Coronary artery (tissue), 2 donors: ENCODE data around the gene NECAB3.

Experiments used
- DNase-seq: peaks from one replicate; pipeline ENCODE4 v3.0.0-alpha.2; 2017; ENCODE audit warnings: low spot score
- H3K27ac ChIP-seq, 2 donors: fragments of 200-600 bp; sonication (generic); one replicate each; pipeline ENCODE4 v1.5.1; 2016 to 2019
- H3K4me3 ChIP-seq: fragments of 200-600 bp; sonication (generic); 2 replicates; pipeline ENCODE4 v1.5.1; 2016; ENCODE audit warnings: mild to moderate bottlenecking, moderate library complexity
- CTCF ChIP-seq: fragments of 200-600 bp; sonication (generic); IDR thresholded peaks from one replicate; pipeline ENCODE4 v1.5.1; 2019; ENCODE audit warnings: antibody characterized with exemption

NECAB3 gene

GRCh38 chr20:33656783-33657703 lies 17.2 kb downstream of the NECAB3 start:
- no peak overlapping the region for H3K4me3 ChIP-seq
- no peak overlapping the region for H3K27ac ChIP-seq
- TF ChIP-seq CTCF: no peak
- peak; percentile 74 for DNase-seq

- DNase-seq: no peak
- TF ChIP-seq CTCF: no peak
- Histone ChIP-seq H3K4me3 (no peak overlapping the region), H3K27ac (no peak overlapping the region)
Measured at GRCh38 chr20:33656010-33656782, 18.0 kb downstream of the NECAB3 start.

GRCh38 chr20:33655164-33655563 lies 19.1 kb downstream of the NECAB3 start:
- Histone ChIP-seq H3K4me3 (no peak overlapping the region), H3K27ac (no peak overlapping the region)
- no peak for DNase-seq
- no peak for TF ChIP-seq CTCF

- no peak overlapping the region for H3K4me3 ChIP-seq
- no peak for DNase-seq
- TF ChIP-seq CTCF: no peak
- no peak overlapping the region for H3K27ac ChIP-seq
Measured at GRCh38 chr20:33654680-33655161, 19.5 kb downstream of the NECAB3 start.

GRCh38 chr20:33653900-33654596 lies 20.2 kb downstream of the NECAB3 start:
- no peak for TF ChIP-seq CTCF
- H3K4me3 ChIP-seq: no peak overlapping the region
- peak; percentile 74 for DNase-seq
- no peak overlapping the region for H3K27ac ChIP-seq

GRCh38 chr20:33653218-33653899 lies 20.9 kb downstream of the NECAB3 start:
- DNase-seq: peak; percentile 74
- no peak overlapping the region for H3K27ac ChIP-seq
- peak; percentile 78 for TF ChIP-seq CTCF
- H3K4me3 ChIP-seq: peak overlapping the region; percentile 27
